Measurements from ENCODE around the gene ACOT11.
"Not testable (repeated sequence)": the region's sequence is repeated elsewhere in the genome, so short reads cannot be mapped to it uniquely, and the experiment has no call there.

ACOT11 gene

GRCh38 chr1:54547601-54548388, at the start of gene ACOT11:
ACOT11 (plus strand) TSS chr1:54548228; CDS start chr1:54548310, 82 bp downstream.
- no peak for DNase-seq (ENCODE audit: low spot score)

- no peak for DNase-seq (ENCODE audit: low spot score)
These were observed 49.5 kb upstream of the ACOT11 start for GRCh38 chr1:54498383-54499096.

GRCh38 chr1:54499097-54499359, 49.0 kb upstream of the ACOT11 start:
- no peak for DNase-seq (ENCODE audit: low spot score)

DNA sequence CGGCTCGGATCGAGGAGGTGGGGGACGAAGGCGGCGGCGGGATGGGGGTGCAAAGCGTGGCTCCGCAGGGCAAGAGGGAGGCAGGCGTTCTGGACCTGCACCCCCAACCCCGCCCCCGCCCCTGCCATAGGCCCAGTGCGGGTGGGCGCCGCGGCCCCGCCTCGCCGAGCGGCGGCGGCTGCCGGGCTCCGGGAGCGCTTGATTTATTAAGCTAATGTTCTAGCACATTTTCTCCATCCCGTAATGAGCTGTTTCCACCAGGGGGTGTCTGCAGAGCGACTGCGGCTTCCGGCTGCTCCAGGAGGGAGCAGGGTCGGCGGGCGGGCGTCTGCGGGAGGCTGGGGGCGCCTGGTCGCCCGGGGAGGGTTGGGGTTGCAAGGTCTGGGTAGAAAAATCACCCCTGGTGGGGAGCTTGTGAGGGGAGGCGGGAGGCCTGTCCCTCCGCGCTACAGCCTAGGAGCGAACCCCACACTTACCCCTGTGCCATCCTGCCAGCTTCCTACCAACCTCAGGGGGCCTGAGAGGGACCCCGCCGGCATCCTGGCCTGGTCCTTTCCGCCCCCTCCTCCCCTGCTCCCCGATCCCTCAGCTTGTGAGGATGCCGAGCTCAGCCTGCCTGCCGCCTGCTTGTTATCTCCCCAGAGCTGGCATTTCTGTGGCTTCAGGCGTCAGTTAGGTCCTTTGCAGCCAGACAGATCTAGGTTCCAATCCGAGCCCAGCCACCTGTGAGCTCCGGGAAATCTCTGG, 48.5 kb upstream of the ACOT11 start:
- no peak for DNase-seq (ENCODE audit: low spot score)

- DNase-seq (ENCODE audit: low spot score), result no peak
These were observed 48.0 kb upstream of the ACOT11 start for GRCh38 chr1:54500107-54500431.

DNA sequence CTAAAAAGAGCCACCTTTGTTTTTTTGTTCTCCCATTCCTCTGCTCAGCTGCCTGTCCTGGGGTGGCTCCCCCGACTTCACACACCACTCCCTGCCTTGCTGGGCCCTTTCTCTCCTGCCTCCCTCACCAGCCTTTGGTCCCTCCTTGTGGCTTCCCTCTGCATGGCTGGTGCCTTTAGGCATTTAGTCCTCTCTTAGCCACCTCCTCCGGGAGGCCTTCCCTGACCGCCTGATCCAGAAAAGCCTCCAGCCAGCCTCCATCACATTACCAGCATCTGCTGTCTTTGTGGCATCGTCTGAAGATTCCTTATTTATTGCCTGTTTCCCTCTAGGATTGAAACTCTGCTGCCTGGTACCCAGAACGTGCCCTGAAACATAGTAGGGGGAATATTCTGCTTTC, 46.2 kb upstream of the ACOT11 start:
- no peak for DNase-seq (ENCODE audit: low spot score)

DNA sequence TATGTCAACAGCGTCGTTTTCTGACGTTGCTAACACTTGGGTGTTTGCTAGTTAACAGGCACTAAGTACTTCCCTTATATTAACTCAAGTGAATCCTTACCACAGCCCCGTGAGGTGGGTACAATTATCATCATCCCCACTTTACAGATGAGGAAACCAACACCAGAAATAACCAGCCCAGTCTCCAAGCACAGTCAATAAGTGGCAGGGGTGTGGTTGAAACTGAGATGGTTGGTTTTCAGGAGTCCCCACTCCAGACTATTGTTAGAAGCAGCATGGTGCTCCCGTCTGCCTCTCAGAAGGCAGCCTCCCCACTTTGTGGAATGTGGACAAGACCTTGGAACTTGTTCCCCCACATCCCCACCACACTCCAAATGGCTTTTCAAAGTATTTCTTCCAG, 45.7 kb upstream of the ACOT11 start:
- DNase-seq (ENCODE audit: low spot score), result no peak

DNA sequence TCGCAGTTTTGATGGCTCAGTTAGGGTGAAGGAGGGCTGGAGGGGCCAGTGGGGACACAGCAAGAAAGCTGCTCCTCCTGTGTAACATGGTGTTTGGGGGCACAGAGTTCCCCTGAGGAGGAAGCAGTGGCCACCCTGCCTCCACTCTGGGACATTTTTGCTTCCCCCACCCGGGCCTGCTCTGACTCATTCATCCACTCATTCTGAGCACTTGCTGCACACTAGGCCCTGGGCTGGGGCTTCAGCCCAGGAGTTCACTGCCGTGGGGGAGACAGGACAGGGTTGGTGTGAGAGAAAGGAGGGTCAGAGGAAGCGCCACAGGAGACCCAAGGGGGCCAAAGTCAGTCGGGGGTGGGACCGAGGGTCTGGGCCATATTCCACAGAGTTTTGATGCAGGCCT, 41.4 kb upstream of the ACOT11 start:
- no peak for DNase-seq (ENCODE audit: low spot score)

DNA sequence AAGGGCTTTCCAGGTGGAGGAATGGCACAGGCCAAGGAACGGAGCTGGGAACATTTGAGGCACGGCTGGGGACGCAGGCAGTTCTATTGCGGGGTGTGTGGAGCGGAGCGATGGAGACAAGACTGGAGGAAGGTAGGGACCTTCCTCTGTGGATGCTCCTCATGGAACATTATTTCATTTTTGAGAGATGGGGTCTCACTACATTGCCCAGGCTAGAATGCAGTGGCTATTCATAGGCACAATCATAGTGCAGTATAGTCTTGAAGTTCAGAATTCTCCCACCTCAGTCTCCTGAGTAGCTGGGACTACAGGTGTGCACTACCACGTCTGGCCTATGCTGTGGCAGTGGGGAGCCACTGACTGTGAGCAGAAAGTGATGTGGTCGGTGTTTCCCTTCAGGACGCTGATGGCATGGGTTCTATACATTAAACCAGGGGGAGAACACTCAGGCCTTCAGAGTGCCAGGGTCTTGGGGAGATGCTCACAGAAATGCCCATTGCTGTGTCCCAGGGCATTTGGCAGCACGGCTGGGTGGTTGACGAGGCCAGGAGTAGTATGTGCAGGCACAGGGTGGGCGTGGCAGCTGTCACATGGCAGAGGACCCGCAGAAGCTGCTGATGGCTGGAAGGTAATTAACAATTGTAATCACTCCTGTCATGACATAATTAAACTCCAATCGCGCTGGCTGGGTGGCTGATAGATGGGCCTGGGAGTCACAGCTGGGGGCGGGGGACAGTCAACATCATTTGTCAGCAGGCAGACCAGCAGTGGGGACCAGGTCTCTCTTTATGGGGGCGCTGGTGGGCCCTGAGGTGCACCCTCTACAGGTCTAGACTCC, 40.8 kb upstream of the ACOT11 start:
- DNase-seq (ENCODE audit: low spot score), result no peak

GRCh38 chr1:54510715-54511270, 37.2 kb upstream of the ACOT11 start:
- DNase-seq (ENCODE audit: low spot score), result no peak

DNA sequence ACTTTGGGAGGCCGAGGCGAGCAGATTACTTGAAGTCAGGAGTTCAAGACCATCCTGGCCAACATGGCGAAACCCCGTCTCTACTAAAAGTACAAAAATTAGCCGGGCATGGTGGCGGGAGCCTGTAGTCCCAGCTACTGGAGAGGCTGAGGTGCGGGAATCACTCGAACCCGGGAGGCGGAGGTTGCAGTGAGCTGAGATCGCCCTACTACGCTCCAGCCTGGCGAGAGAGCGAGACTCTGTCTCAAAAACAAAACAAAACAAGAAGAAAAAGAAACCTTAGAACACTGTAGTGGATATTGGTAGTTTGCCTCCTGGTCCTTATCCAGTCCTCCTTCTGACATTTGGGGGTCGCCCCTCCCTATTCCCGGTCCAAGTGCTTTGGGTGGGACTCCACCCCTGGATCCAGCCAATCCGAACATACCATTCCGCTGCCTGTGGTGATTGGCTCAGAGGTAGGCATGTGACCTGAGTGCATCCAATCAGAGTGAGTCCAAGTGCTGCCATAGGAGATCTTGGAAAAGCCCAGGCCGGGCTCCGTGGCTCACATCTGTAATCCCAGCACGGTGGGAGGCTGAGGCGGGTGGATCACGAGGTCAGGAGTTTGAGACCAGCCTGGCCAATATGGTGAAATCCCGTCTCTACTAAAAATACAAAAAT, 34.0 kb upstream of the ACOT11 start:
- DNase-seq (ENCODE audit: low spot score), result not testable (repeated sequence)

DNA sequence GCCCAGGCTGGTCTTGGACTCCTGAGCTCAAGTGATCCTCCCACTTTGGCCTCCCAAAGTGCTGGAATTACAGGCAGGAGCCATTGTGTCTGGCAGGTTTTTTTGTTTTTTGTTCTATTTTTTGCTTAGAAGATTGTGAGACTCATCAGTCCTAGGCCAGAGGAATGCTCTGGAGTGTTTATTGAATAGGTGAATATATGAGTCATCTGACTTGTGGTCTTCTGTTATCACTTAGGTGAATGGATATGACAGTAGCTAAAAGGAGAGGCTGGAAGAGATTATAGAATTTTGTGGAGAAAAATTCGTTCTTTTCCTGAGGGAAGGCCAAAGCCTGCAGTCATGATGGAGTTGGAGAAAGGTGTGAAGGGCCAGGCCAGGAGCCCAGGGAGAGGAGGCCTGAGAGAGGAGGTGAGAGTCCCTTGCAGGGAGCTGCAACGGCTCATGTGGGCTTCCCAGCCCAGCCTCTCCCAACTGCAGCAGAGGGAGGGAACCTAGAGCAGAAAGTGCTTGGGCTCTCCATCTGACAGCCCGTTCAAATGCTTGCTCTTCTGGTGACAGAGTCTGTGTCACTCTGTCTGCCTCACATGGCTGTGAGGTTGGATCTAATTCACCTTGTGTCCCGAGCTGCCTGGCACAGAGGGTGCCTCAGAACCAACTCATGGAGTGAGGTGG, 31.6 kb upstream of the ACOT11 start:
- no peak for DNase-seq (ENCODE audit: low spot score)

- DNase-seq (ENCODE audit: low spot score), result no peak
These were observed 30.5 kb upstream of the ACOT11 start for GRCh38 chr1:54517496-54517895.

- DNase-seq (ENCODE audit: low spot score), result no peak
These were observed 29.5 kb upstream of the ACOT11 start for GRCh38 chr1:54518489-54518888.

- DNase-seq (ENCODE audit: low spot score), result peak; percentile 63
These were observed 28.3 kb upstream of the ACOT11 start for GRCh38 chr1:54519709-54520108.

DNA sequence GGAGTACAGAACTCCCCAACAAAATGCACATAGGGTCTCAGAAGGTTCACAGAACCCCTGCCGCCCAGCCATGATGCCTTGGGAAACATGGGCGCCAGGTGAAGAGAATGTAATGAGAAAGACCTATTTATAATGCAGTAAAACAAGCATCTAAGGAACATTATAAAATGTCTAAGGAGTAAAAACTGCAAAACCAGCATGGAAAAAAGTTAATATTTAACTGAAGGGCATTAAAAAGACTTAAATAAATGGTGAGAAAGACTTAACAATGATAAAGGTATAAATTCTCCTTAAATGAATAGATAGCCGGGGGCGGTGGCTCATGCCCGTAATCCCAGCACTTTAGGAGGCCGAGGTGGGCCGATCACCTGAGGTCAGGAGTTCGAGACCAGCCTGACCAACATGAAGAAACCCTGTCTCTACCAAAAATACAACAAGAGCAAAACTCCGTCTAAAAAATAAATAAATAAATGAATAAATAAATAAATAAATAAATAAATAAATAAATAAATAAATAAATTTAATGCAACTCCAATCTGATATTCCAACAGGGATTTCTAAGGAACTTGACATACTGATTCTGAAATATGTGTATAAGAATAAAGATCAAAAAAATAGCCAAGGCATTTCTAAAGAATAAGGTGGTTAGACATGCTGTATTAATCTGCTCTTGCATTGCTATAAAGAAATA, 27.3 kb upstream of the ACOT11 start:
- DNase-seq (ENCODE audit: low spot score), result no peak

DNA sequence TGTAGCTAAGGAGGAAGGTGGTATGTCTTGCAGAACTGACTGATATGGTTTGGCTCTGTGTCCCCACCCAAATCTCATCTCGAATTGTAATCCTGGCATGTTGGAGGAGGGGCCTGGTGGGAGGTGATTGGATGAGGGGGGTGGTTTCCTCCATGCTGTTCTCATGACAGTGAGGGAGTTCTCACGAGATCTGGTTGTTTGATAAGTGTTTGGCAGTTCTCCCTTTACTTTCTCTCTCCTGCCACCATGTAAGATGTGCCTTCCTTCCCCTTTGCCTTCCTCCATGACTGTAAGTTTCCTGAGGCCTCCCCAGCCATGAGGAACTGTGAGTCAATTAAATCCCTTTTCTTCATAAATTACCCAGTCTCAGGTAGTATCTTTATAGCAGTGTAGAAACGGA, 21.5 kb upstream of the ACOT11 start:
- not testable (repeated sequence) for DNase-seq (ENCODE audit: low spot score)

GRCh38 chr1:54528613-54529012, 19.4 kb upstream of the ACOT11 start:
- DNase-seq (ENCODE audit: low spot score), result no peak

- DNase-seq (ENCODE audit: low spot score), result no peak
These were observed 16.0 kb upstream of the ACOT11 start for GRCh38 chr1:54532033-54532432.

GRCh38 chr1:54536656-54537055, 11.4 kb upstream of the ACOT11 start:
- DNase-seq (ENCODE audit: low spot score), result not testable (repeated sequence)

Data from HuH-7.5 (cell line).